DND-41 (cell line): ENCODE data around the gene CALM1.

ENCODE experiments used
- ATAC-seq: fragments of 200-7000 bp; cut with Tn5 transposase; 3 replicates; pipeline ENCODE4 v1.9.1; 2021; ENCODE audit warnings: low read depth; ENCODE audit not compliant: insufficient read depth
- DNase-seq: peaks from one replicate; pipeline ENCODE4 v3.0.0-alpha.2; 2020
- H2AFZ ChIP-seq: 2 replicates; pipeline ENCODE4 v1.6.0; 2012; ENCODE audit warnings: low read depth, low read length
- H3K27ac ChIP-seq: 2 replicates; pipeline ENCODE4 v1.5.1; 2012; ENCODE audit warnings: low read length, inconsistent platforms
- H3K27me3 ChIP-seq: fragments of 200-600 bp; sonication (generic); 2 replicates; pipeline ENCODE4 v1.6.0; 2012; ENCODE audit warnings: low read length, mild to moderate bottlenecking, inconsistent platforms; ENCODE audit not compliant: insufficient read depth, poor library complexity
- H3K36me3 ChIP-seq: 2 replicates; pipeline ENCODE4 v1.5.1; 2012; ENCODE audit warnings: low read length, inconsistent platforms; ENCODE audit not compliant: insufficient read depth
- H3K4me1 ChIP-seq: 2 replicates; pipeline ENCODE4 v1.5.1; 2012; ENCODE audit warnings: mild to moderate bottlenecking, low read length; ENCODE audit not compliant: insufficient read depth
- H3K4me2 ChIP-seq: 2 replicates; pipeline ENCODE4 v1.6.0; 2012; ENCODE audit warnings: mild to moderate bottlenecking, moderate library complexity, low read length, inconsistent platforms; ENCODE audit not compliant: insufficient read depth
- H3K4me3 ChIP-seq, 2 experiments: fragments of 200-600 bp in 1 of 2; shearing (Covaris generic) in 1 of 2; 2 replicates each; pipeline ENCODE4 v1.5.1; 2012 to 2016; ENCODE audit warnings: inconsistent platforms in 2 of 2, low read length in 2 of 2, mild to moderate bottlenecking in 2 of 2, low read depth in 1 of 2, moderate library complexity in 1 of 2
- H3K79me2 ChIP-seq: 2 replicates; pipeline ENCODE4 v1.6.0; 2012; ENCODE audit warnings: low read length, inconsistent platforms; ENCODE audit not compliant: insufficient read depth
- H3K9ac ChIP-seq: 2 replicates; pipeline ENCODE4 v1.6.0; 2012; ENCODE audit warnings: low read depth, mild to moderate bottlenecking, inconsistent platforms, low read length, moderate library complexity
- H3K9me3 ChIP-seq: 2 replicates; pipeline ENCODE4 v1.5.1; 2012; ENCODE audit warnings: low read length, moderate library complexity, mild to moderate bottlenecking, inconsistent platforms; ENCODE audit not compliant: insufficient read depth, severe bottlenecking
- H4K20me1 ChIP-seq: 2 replicates; pipeline ENCODE4 v1.6.0; 2012; ENCODE audit warnings: low read length; ENCODE audit not compliant: insufficient read depth
- CTCF ChIP-seq: IDR thresholded peaks from 2 replicates; pipeline ENCODE4 v1.5.1; 2012; ENCODE audit warnings: borderline replicate concordance, low read length, moderate library complexity, mild to moderate bottlenecking; ENCODE audit not compliant: poor library complexity, severe bottlenecking; ENCODE audit errors: extremely low read depth
- EZH2 ChIP-seq: IDR thresholded peaks from 3 replicates; pipeline ENCODE4 v1.6.1; 2012; ENCODE audit warnings: borderline replicate concordance, low read depth, mild to moderate bottlenecking, moderate library complexity, low read length, inconsistent platforms; ENCODE audit not compliant: severe bottlenecking

The CALM1 gene

GRCh38 chr14:90434370-90435020 lies 37.7 kb downstream of the CALM1 start:
- TF ChIP-seq CTCF = no peak
- TF ChIP-seq EZH2 = no peak
- Histone ChIP-seq H3K27me3 (no peaks in the 10 kb centered on the region), H3K36me3 (no peaks in the 10 kb centered on the region), H3K27ac (no peak overlapping the region), H3K9ac (no peak overlapping the region), H3K4me3 (no peak overlapping the region), H3K79me2 (no peaks in the 10 kb centered on the region), H3K9me3 (no peaks in the 10 kb centered on the region), H2AFZ (no peak overlapping the region), H3K4me1 (no peaks in the 10 kb centered on the region), H4K20me1 (no peaks in the 10 kb centered on the region), H3K4me2 (no peak overlapping the region)
- DNase-seq (no peak), ATAC-seq (no peak)

- Histone ChIP-seq H3K4me2 (no peak overlapping the region), H4K20me1 (no peaks in the 10 kb centered on the region), H3K4me3 (no peak overlapping the region), H3K4me1 (no peaks in the 10 kb centered on the region), H3K9ac (no peak overlapping the region), H3K79me2 (no peaks in the 10 kb centered on the region), H3K27me3 (peaks cover 4% of the 10 kb centered on the region), H3K27ac (no peak overlapping the region), H3K36me3 (no peaks in the 10 kb centered on the region), H2AFZ (no peak overlapping the region), H3K9me3 (no peaks in the 10 kb centered on the region)
- TF ChIP-seq CTCF (no peak), EZH2 (no peak)
- DNase-seq (no peak), ATAC-seq (no peak)
Measured at GRCh38 chr14:90438841-90439240, 42.0 kb downstream of the CALM1 start.

- Histone ChIP-seq H3K4me2 (no peak overlapping the region), H2AFZ (no peak overlapping the region), H3K4me1 (no peaks in the 10 kb centered on the region), H3K27me3 (peaks cover 4% of the 10 kb centered on the region), H4K20me1 (no peaks in the 10 kb centered on the region), H3K9me3 (no peaks in the 10 kb centered on the region), H3K9ac (no peak overlapping the region), H3K36me3 (no peaks in the 10 kb centered on the region), H3K4me3 (no peak overlapping the region), H3K79me2 (no peaks in the 10 kb centered on the region), H3K27ac (no peak overlapping the region)
- no peak for DNase-seq
- ATAC-seq = no peak
- TF ChIP-seq EZH2 (no peak), CTCF (no peak)
Measured at GRCh38 chr14:90440021-90440451, 43.2 kb downstream of the CALM1 start.
